Skeletal muscle satellite cell (primary cell): Measurements from ENCODE around the gene GHRHR. TPM values are rescaled to one million over a fixed set of nuclear protein-coding genes. Genes with fewer than 3 reads are reported as not detected.

ENCODE experiments used
- H3K27me3 ChIP-seq: 2 replicates; pipeline ENCODE4 v1.7.0; 2013; ENCODE audit warnings: low read length; ENCODE audit not compliant: control insufficient read depth, insufficient read depth
- H3K36me3 ChIP-seq: 2 replicates; pipeline ENCODE4 v1.7.0; 2013; ENCODE audit warnings: mild to moderate bottlenecking, control low read depth, low read length; ENCODE audit not compliant: insufficient read depth
- H3K4me1 ChIP-seq: 2 replicates; pipeline ENCODE4 v1.7.0; 2013; ENCODE audit warnings: low read length; ENCODE audit not compliant: control insufficient read depth, insufficient read depth
- H3K4me2 ChIP-seq: 2 replicates; pipeline ENCODE4 v1.7.0; 2013; ENCODE audit warnings: mild to moderate bottlenecking, low read length
- H3K4me3 ChIP-seq: 2 replicates; pipeline ENCODE4 v1.7.0; 2013; ENCODE audit warnings: low read length
- H3K9ac ChIP-seq: 2 replicates; pipeline ENCODE4 v1.7.0; 2013; ENCODE audit warnings: mild to moderate bottlenecking, low read depth, low read length, moderate library complexity
- H3K9me3 ChIP-seq: replicated peaks from 2 replicates; pipeline ENCODE4 v1.7.0; 2013; ENCODE audit warnings: mild to moderate bottlenecking, control low read depth, low read length
- total RNA-seq: library from RNA; depleted of rRNA; stranded (reverse); fragments of >200 nt; gene quantifications from 2 replicates; pipeline ENCODE4 v1.2.3, GENCODE V29; 2012; rRNA removed

GHRHR gene
- total RNA-seq: not detected in 2 replicates

DNA sequence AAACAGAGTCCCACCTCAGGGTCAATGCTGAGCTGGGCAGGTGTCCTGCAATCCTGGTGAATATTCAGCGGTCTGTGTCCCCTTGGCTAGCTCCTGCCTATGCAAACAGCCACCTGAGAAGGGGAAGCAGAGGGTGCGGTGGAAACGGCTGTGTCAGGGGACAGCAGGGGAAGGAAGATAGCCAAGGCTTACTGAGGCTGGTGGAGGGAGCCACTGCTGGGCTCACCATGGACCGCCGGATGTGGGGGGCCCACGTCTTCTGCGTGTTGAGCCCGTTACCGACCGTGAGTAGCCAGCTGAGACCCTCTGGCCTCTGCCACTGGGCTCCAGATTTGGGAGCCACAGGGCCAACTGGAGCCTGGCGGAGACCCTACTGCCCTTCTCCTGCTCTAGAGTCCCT is at the start of gene GHRHR:
TSS of gene GHRHR (plus strand) at position 112 of the 400 bp plus-strand sequence. CDS start at position 228, 116 bp downstream.
- no peak within 1 kb of the TSS for H3K4me3 ChIP-seq
- peaks cover 47% of the 10 kb centered on the region for H3K27me3 ChIP-seq
- H3K4me1 ChIP-seq: no peaks in the 10 kb centered on the region
- no peaks in the 10 kb centered on the region for H3K36me3 ChIP-seq
- H3K9ac ChIP-seq: no peak within 1 kb of the TSS
- no peaks in the 10 kb centered on the region for H3K9me3 ChIP-seq
- no peak within 1 kb of the TSS for H3K4me2 ChIP-seq

DNA sequence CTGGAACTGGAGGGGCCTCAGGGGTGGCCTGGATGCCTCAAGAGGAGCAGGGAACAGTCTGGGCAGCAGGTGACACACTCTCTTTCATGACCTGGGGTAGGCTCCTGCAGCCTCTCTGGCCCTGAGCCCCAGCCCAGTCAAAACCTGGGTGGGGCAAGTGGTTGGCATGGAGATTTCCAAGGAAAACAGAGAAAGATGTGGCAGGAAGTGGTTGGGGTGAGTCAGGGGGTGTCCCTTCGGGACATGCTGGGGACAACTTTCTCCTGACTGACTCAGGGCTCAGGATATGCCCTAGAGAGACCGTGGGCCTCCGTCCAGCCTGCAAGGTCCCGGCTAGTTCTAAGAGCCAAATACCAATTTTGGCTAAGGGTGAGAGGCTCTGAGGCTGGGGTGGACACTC is 49.2 kb upstream of the GHRHR start:
- Histone ChIP-seq H3K36me3 (no peaks in the 10 kb centered on the region), H3K4me1 (peaks cover 28% of the 10 kb centered on the region), H3K4me2 (peak overlapping the region; percentile 39), H3K27me3 (peaks cover 36% of the 10 kb centered on the region), H3K4me3 (no peak overlapping the region), H3K9ac (no peak overlapping the region), H3K9me3 (no peaks in the 10 kb centered on the region)

DNA sequence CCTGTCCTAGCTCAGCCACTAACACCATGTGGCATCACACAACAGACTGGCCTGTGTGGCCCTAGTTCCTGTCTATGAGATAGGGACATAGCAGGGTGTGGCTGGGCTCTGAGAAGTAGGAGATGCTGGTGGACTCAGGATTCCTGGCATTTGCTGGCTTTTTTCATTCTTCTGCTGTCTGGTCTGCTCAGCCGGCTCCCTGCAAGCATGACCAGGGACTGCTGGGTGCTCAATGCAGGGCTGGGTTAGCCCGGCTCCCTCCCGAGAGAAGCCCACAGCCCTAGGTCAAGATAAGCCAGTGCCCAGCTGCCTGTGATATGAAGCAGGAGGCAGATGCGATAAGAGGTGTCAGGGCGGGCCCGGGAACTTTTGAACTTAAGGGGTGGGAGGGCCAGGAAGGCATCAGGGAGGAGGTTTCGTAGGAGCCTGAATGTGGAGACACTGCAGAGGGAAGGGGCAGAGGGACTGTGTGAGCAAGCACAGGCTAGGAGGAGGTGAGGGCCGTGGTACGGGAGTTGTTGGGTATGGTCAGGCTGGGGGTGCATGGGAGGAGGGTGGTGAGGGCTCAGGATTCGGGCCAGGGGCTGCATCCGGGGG is 48.6 kb upstream of the GHRHR start:
- Histone ChIP-seq H3K36me3 (no peaks in the 10 kb centered on the region), H3K27me3 (peaks cover 33% of the 10 kb centered on the region), H3K9me3 (no peaks in the 10 kb centered on the region), H3K4me2 (peak overlapping the region; percentile 39), H3K4me1 (peaks cover 28% of the 10 kb centered on the region), H3K9ac (peak overlapping the region; percentile 11), H3K4me3 (no peak overlapping the region)

DNA sequence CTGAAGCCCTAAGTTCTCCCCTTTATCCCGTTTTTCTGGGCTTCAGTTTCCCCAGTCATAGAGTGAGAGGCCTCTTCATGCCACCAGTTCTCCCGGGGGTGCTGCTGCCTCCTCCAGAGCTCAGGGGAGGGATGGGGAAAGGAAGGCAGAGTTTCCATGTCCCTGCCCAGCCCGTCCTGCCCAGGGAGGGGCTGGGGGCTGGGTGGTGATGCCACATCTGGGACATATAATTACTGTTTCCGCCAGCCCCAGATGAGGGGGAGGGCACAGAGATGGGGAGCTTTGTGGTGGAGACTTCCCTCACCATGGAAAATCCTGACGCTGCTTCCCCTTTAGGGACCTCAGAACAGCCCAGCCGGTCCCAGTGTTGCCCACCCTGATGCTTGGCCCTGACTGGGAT is 48.0 kb upstream of the GHRHR start:
- H3K4me1 ChIP-seq: peaks cover 28% of the 10 kb centered on the region
- H3K4me3 ChIP-seq: no peak overlapping the region

DNA sequence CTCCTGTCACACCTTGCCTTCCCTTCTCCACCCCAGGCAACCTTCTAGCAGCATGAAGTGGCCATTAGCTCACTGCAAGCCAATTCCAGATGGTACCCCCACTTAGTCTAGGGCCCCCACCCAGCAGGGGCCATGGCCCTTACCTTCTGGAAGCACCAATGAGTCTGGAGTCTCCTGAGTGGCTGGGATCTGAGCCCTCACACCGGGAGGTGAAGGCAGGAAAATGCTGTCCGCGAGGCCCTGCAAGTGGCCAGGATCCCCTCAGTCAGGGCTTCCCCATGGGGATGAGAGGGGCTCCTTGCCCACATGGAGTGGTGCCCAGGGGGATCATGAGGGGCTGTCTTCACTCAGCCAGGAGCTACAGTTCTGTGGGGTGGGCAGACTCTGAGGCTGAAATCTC is 47.5 kb upstream of the GHRHR start:
- H3K9ac ChIP-seq: no peak overlapping the region
- H3K27me3 ChIP-seq: peaks cover 21% of the 10 kb centered on the region
- no peaks in the 10 kb centered on the region for H3K9me3 ChIP-seq
- peaks cover 34% of the 10 kb centered on the region for H3K4me1 ChIP-seq
- H3K4me3 ChIP-seq: no peak overlapping the region
- H3K4me2 ChIP-seq: no peak overlapping the region
- no peaks in the 10 kb centered on the region for H3K36me3 ChIP-seq

More for the DNA sequence above, 48.0 kb upstream of the GHRHR start:
- H3K9ac ChIP-seq: no peak overlapping the region
- no peak overlapping the region for H3K4me2 ChIP-seq
- H3K36me3 ChIP-seq: no peaks in the 10 kb centered on the region
- H3K27me3 ChIP-seq: peaks cover 26% of the 10 kb centered on the region
- no peaks in the 10 kb centered on the region for H3K9me3 ChIP-seq

DNA sequence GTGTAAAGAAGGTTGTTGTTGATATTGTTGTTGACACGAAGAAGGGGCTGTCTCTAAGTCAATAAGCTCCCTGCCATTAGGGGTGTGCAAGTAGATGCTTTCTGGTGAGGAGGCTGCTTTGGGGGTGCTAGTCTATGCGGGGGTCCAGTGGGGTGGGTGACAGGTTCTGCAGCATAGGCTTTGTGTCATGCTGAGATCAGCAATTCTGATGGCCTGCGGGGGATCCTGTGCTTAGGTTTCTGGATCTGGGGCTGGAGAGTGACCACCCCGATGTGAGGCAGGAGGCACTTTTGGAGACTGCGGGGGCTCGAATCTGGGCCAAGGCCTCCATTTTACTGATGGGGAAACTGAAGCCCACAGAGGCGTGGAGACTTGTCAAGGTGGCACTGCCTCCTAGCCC is 47.0 kb upstream of the GHRHR start:
- Histone ChIP-seq H3K27me3 (peaks cover 18% of the 10 kb centered on the region), H3K4me3 (no peak overlapping the region), H3K36me3 (no peaks in the 10 kb centered on the region), H3K9me3 (no peaks in the 10 kb centered on the region), H3K4me2 (no peak overlapping the region), H3K4me1 (peaks cover 34% of the 10 kb centered on the region), H3K9ac (no peak overlapping the region)

DNA sequence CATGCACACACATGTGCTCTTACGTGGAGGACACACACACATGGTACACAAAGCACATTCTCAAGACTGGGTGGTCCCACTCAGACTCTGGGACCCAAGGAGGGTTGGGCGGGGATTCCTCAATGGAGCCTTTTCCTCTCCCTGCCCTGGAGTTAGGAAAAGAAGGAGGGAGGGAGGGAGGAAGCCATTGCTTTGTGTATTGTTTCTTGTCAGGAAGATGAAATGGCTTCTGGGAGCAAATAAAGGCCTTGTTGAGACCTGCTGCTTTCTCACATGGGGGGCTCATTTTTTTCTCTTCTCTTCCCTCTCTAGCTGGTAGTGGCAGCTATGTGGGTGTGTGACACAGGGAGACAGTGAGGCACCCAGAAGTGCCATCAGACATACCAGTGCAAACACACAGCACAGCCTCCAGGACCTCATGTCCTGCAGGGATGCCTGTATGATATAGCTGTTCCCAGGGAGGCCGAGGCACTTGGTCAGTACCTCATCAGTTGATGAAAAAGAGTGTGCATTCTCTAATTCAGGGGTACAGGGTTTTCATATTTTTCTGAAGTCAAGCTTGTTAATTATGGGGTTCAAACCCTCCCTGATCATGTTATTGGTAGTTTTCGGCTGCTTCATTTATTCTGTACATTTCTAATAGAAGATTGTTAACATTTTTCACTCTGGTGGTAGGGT is 46.4 kb upstream of the GHRHR start:
- Histone ChIP-seq H3K4me3 (no peak overlapping the region), H3K36me3 (no peaks in the 10 kb centered on the region), H3K9me3 (no peaks in the 10 kb centered on the region), H3K27me3 (peaks cover 12% of the 10 kb centered on the region), H3K9ac (no peak overlapping the region), H3K4me2 (no peak overlapping the region), H3K4me1 (peaks cover 34% of the 10 kb centered on the region)

DNA sequence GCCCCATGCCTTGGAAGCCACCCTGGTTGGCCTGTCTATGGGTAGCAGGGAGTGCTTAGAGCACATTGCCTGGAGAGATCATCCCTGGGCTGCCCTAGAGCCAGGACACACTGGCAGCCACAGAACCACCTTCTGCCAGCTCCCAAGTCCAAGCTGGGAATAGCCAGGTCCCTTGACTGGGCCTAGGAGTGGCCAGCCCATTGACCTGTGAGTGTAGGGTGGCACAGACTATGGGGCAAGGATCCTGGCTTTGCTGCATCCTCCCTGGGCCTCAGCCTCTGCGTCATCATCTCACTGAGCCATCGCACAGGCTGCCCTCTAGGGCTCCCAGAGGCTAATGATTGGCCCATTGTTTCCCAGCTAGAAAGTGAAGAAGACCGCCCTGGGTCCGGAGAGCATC is 45.1 kb upstream of the GHRHR start:
- Histone ChIP-seq H3K4me3 (no peak overlapping the region), H3K36me3 (no peaks in the 10 kb centered on the region), H3K4me2 (no peak overlapping the region), H3K9me3 (no peaks in the 10 kb centered on the region), H3K27me3 (no peaks in the 10 kb centered on the region), H3K9ac (no peak overlapping the region), H3K4me1 (peaks cover 28% of the 10 kb centered on the region)

DNA sequence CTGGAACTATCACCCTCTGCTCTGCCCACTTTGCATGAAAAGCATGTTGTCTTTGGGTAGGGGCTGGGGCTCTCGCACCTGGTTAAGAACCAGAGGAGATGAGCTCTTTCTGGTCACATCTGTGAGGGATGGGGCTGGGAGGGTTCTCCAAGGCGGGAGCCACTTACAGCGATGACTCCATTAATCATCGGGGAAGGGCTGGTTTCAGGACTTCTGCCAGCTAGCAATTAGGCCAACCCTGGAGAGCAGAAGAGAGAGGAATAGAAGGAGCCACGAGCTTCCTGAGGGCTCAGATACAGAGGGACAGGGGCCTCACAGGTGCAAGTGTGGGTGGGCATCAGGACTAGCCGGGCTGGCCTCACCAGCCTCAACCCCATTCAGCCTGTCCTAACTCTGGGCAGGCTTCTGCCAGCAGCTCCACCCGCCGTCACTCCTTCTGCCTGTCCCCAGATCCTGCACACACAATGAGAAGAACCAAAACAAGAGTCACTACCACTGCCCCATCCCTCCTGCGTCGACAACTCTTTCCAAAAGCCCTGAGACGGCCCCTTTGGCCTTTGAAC is 43.7 kb upstream of the GHRHR start:
- H3K4me2 ChIP-seq: no peak overlapping the region
- peaks cover 15% of the 10 kb centered on the region for H3K4me1 ChIP-seq
- no peak overlapping the region for H3K4me3 ChIP-seq
- H3K9me3 ChIP-seq: no peaks in the 10 kb centered on the region
- no peaks in the 10 kb centered on the region for H3K36me3 ChIP-seq
- no peaks in the 10 kb centered on the region for H3K27me3 ChIP-seq
- H3K9ac ChIP-seq: no peak overlapping the region

DNA sequence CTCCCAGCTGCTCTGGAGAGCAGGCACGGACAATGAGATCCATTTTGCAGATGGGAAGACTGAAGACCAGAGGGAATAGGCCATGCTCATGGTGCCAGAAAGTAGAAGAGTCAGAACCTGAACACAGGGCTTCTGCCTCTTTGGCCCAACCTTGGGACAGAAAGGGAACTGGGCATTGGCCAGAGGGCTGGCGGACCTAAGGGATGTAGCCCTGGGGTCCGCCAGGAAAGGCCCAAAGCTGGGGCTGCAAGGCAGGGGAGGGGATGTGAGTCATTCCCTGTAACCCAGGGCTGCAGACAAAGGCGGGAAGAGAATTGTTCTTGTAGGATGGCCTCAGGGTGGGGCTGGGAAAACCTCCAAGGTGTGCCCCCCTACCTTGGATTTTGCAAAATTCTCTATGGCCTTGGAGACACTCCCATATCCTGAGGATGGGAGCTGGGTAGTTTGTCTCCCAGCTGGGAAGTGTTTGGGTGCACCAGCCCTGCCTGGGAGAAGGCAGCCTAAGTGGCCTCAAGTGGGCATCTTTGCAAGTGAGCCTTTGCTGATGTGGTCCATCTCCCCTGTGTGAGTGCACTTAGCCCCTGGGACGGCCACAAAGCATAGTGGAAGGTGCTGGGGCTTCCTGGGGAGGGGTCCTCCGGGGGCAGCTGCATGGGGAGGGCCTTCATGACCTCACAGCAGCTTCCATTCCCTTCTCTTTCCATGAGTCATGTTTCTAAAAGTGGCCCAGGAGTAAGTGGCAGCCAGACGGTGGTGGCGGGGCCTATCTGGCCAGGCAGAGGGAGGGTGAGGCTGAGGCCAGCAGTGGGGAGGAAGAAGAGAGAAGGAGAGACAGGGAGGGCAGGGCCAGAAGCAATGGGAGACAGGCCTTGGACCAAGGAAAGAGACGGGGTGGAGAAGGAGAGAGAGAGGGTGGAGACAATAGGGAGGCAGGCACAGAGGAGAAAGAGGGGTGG is 42.9 kb upstream of the GHRHR start:
- H3K9ac ChIP-seq: no peak overlapping the region

More for the DNA sequence above, 42.9 kb upstream of the GHRHR start:
- no peak overlapping the region for H3K4me2 ChIP-seq
- peaks cover 11% of the 10 kb centered on the region for H3K4me1 ChIP-seq
- H3K36me3 ChIP-seq: no peaks in the 10 kb centered on the region
- no peaks in the 10 kb centered on the region for H3K27me3 ChIP-seq
- H3K9me3 ChIP-seq: no peaks in the 10 kb centered on the region
- H3K4me3 ChIP-seq: no peak overlapping the region
